HepG2 (cell line): Measurements from ENCODE around the gene SPIRE1. TPM values are rescaled to one million over a fixed set of nuclear protein-coding genes. Genes with fewer than 3 reads are reported as not detected.

Experiments
- ATAC-seq: fragments of 200-7000 bp; cut with Tn5 transposase; 3 replicates; pipeline ENCODE4 v1.9.1; 2020; ENCODE audit warnings: mild to moderate bottlenecking, moderate library complexity
- BruUV-seq: library from RNA; stranded (reverse); fragments of 400-500 nt; replicated peaks from 2 replicates; lab custom pipeline; 2021; lab: Mats Ljungman, UMichigan
- CTCF ChIA-PET: fragments of 300-600 bp; formaldehyde crosslinking; extraction: SDS; loops from one replicate; lab custom pipeline; 2021; ENCODE audit warnings: low total read pairs, inconsistent platforms, low intra/inter-chr PET ratio; lab: Yijun Ruan, JAX
- POLR2A ChIA-PET: fragments of 350-600 bp; sonication (Branson Sonifier 250); formaldehyde crosslinking; loops from one replicate; lab custom pipeline; 2020; ENCODE audit warnings: antibody characterized with exemption, inconsistent platforms; lab: Yijun Ruan, JAX
- DNase-seq: peaks from one replicate; pipeline ENCODE4 v3.0.0-alpha.2; 2015; ENCODE audit warnings: low spot score
- FAIRE-seq: peaks from 3 replicates; lab custom pipeline; 2011; peaks lifted over from hg19 to GRCh38; lab: Jason Lieb, UNC
- H2AFZ ChIP-seq: one replicate; pipeline ENCODE4 v1.6.1; 2011; ENCODE audit warnings: low read length, inconsistent platforms
- H3K27ac ChIP-seq: fragments of 300-600 bp; 3 replicates; pipeline ENCODE4 v1.8.0; 2011; ENCODE audit warnings: mixed run types, mild to moderate bottlenecking, mixed read lengths, low read length, inconsistent platforms; ENCODE audit not compliant: insufficient read depth; ENCODE audit errors: extremely low read length
- H3K27me3 ChIP-seq, 2 experiments: fragments of 200-600 bp in 1 of 2; 2 replicates in 1 of 2; 3 replicates in 1 of 2; pipeline versions ENCODE4 v1.6.0 to v1.8.0; 2011; ENCODE audit warnings: low read length in 2 of 2, mild to moderate bottlenecking in 2 of 2, moderate library complexity in 2 of 2, inconsistent platforms in 1 of 2; ENCODE audit not compliant: insufficient read depth in 2 of 2, control insufficient read depth in 1 of 2
- H3K36me3 ChIP-seq, 2 experiments: fragments of 200-600 bp in 1 of 2; replicated peaks in 1 of 2; 2 replicates in 1 of 2; 3 replicates in 1 of 2; pipeline versions ENCODE4 v1.5.1 to v1.8.0; 2011; ENCODE audit warnings: low read length in 2 of 2, inconsistent platforms in 1 of 2; ENCODE audit not compliant: insufficient read depth in 2 of 2, control insufficient read depth in 1 of 2
- H3K4me1 ChIP-seq: 2 replicates; pipeline ENCODE4 v1.5.1; 2012; ENCODE audit warnings: low read length, inconsistent platforms; ENCODE audit not compliant: insufficient read depth
- H3K4me2 ChIP-seq: 2 replicates; pipeline ENCODE4 v1.6.0; 2011; ENCODE audit warnings: low read depth, low read length, inconsistent platforms
- H3K4me3 ChIP-seq, 3 experiments: fragments of 200-600 bp in 1 of 3; sonication (generic), shearing (Covaris generic) in 1 of 3; replicated peaks in 1 of 3; 2 replicates each; pipeline ENCODE4 v1.5.1; 2011 to 2016; ENCODE audit warnings: low read length in 3 of 3, inconsistent platforms in 2 of 3, low read depth in 2 of 3, mild to moderate bottlenecking in 2 of 3, control low read depth in 1 of 3, mixed read lengths in 1 of 3; ENCODE audit not compliant: insufficient read depth in 1 of 3
- H3K79me2 ChIP-seq: one replicate; pipeline ENCODE4 v1.6.1; 2011; ENCODE audit warnings: low read length, inconsistent platforms; ENCODE audit not compliant: insufficient read depth
- H3K9ac ChIP-seq: 2 replicates; pipeline ENCODE4 v1.6.0; 2011; ENCODE audit warnings: mild to moderate bottlenecking, low read depth, low read length, inconsistent platforms; ENCODE audit not compliant: insufficient read depth
- H3K9me3 ChIP-seq: 2 replicates; pipeline ENCODE4 v1.5.1; 2012; ENCODE audit warnings: mild to moderate bottlenecking, low read length
- H4K20me1 ChIP-seq: 2 replicates; pipeline ENCODE4 v1.6.0; 2011; ENCODE audit warnings: inconsistent platforms, mild to moderate bottlenecking, low read length, moderate library complexity; ENCODE audit not compliant: insufficient read depth
- FOXK1 ChIP-seq: sonication (generic); formaldehyde crosslinking; IDR thresholded peaks from 2 replicates; pipeline ENCODE4 v1.4.0; 2020; ENCODE audit warnings: low read depth, missing genetic modification reagents, borderline replicate concordance
- KLF13 ChIP-seq: sonication (generic); formaldehyde crosslinking; IDR thresholded peaks from 2 replicates; pipeline ENCODE4 v1.4.0; 2020; ENCODE audit warnings: mild to moderate bottlenecking, missing genetic modification reagents
- PAF1 ChIP-seq: IDR thresholded peaks from 2 replicates; pipeline ENCODE4 v1.6.1; 2016; ENCODE audit warnings: missing genetic modification reagents, missing compliant biosample characterization
- RARA ChIP-seq: IDR thresholded peaks from 2 replicates; pipeline ENCODE4 v1.6.1; 2016; ENCODE audit warnings: missing genetic modification reagents, missing compliant biosample characterization
- RELA ChIP-seq: sonication (generic); formaldehyde crosslinking; IDR thresholded peaks from 2 replicates; pipeline ENCODE4 v1.4.0; 2020; ENCODE audit warnings: missing genetic modification reagents
- TAF15 ChIP-seq: fragments of 200-400 bp; formaldehyde crosslinking; IDR thresholded peaks from one replicate; pipeline ENCODE4 v1.6.1; 2018; ENCODE audit warnings: mild to moderate bottlenecking, low read depth, low read length; ENCODE audit not compliant: poor library complexity, severe bottlenecking
- XRCC5 ChIP-seq: fragments of 200-400 bp; formaldehyde crosslinking; optimal IDR thresholded peaks from 2 replicates; pipeline ENCODE3; 2017; ENCODE audit warnings: mild to moderate bottlenecking, low read length
- ZNF431 ChIP-seq: sonication (generic); formaldehyde crosslinking; IDR thresholded peaks from 2 replicates; pipeline ENCODE4 v1.9.0; 2022; ENCODE audit warnings: missing genetic modification reagents, low read depth, mild to moderate bottlenecking, borderline replicate concordance
- WGBS: methylation state at CpG from one replicate; pipeline ENCODE4 v1.1.6; 2017; ENCODE audit warnings: low lambda C conversion rate; 5-methylcytosine and 5-hydroxymethylcytosine counted together
- in situ Hi-C: cut with HindIII; loops from 2 replicates; pipeline ENCODE4 v1.10.0; 2017; ENCODE audit warnings: low pct_unique_long_range_greater_than_20kb; ENCODE audit not compliant: extremely low pct_ligation_motif_present
- intact Hi-C: fragments of 100-400 bp; cut with micrococcal nuclease; formaldehyde crosslinking; loops from one replicate; pipeline ENCODE4 v1.10.0; 2022; ENCODE audit not compliant: unreplicated experiment
- polyA plus RNA-seq, 8 experiments: library from polyadenylated mRNA; depleted of rRNA in 3 of 8; stranded (reverse) in 7 of 8; unstranded in 1 of 8; fragments of >200 nt; fragmentation: Illumina TruSeq in 4 of 8; extraction: Trizol in 4 of 8; gene quantifications; 2 replicates each; pipeline versions ENCODE4 v1.2.1 to v1.2.3, GENCODE V29; 2011 to 2016; ENCODE audit warnings: low read depth in 4 of 8, missing spikeins in 1 of 8, mixed read lengths in 1 of 8; ENCODE audit not compliant: insufficient read depth in 1 of 8
- total RNA-seq, 5 experiments: library from RNA; depleted of rRNA; stranded (reverse); fragments of >200 nt; fragmentation: Illumina TruSeq; extraction: Trizol; gene quantifications; 2 replicates each; pipeline ENCODE4 v1.2.3, GENCODE V29; 2016; ENCODE audit warnings: low read depth in 1 of 5
- TF ChIP-seq, protein P1 (sequence below): sonication (generic); formaldehyde crosslinking; IDR thresholded peaks from 2 replicates; pipeline ENCODE4 v1.8.0; 2022; ENCODE audit warnings: mild to moderate bottlenecking, missing genetic modification reagents, moderate library complexity
- TF ChIP-seq, protein P2 (sequence below): IDR thresholded peaks from 2 replicates; pipeline ENCODE4 v1.4.0; 2020; ENCODE audit warnings: mild to moderate bottlenecking, missing genetic modification reagents
- TF ChIP-seq, protein P3 (sequence below): sonication (generic); formaldehyde crosslinking; IDR thresholded peaks from 2 replicates; pipeline ENCODE4 v1.5.0; 2020; ENCODE audit warnings: missing genetic modification reagents

SPIRE1 gene
- total and polyA plus RNA-seq, 2 of the 13 experiments (the other 11 are each of a cell fraction or from before 2014, with no cell fraction given): 9.9 to 21.3 TPM

DNA sequence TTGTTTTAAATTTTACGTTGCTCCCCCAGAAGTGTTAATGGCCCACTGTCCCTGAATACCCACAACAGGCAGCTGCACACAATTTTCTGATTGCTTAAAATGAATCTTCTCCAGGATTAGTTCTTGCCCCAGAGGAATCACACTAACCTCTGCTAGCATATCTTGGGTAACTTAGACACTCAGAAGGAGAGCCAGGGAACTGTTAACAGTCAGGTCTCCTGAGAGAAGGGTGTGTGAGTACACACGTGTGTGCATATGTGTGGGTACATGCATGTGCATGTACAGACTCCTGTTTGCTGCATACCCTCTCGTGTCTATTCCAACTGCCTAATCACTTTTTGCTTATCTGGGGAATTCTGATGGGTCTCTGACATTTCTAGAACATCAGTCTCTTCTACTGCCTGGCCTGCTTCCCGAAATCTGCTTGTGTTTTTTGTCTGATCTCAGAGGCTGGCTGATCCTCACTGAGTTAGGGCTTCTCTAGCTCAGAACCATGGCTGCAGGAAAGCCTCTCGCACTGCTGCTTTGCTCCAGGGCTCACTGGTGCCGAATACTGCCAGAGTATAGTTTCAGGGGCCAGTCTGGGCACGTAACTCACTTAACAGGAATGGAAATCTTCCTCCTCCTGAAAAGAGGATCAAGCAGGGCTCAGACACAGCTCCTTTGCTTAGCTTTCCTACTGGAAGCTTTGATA is 187.4 kb downstream of the SPIRE1 start:
- H3K27me3 ChIP-seq: no peaks in the 10 kb centered on the region
- no peak overlapping the region for H3K4me2 ChIP-seq
- H3K4me1 ChIP-seq: no peaks in the 10 kb centered on the region
- in situ Hi-C loops: no loop called here
- H3K36me3 ChIP-seq: no peaks in the 10 kb centered on the region; a peak in 2 of 5 replicates
- TF ChIP-seq, protein P1, sequence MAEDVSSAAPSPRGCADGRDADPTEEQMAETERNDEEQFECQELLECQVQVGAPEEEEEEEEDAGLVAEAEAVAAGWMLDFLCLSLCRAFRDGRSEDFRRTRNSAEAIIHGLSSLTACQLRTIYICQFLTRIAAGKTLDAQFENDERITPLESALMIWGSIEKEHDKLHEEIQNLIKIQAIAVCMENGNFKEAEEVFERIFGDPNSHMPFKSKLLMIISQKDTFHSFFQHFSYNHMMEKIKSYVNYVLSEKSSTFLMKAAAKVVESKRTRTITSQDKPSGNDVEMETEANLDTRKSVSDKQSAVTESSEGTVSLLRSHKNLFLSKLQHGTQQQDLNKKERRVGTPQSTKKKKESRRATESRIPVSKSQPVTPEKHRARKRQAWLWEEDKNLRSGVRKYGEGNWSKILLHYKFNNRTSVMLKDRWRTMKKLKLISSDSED (CRISPR knock-in tag): no peak
- TF ChIP-seq XRCC5: no peak
- no peaks in the 10 kb centered on the region for H3K79me2 ChIP-seq
- no peak for FAIRE-seq
- CTCF ChIA-PET: no interaction called here
- WGBS: 95% methylated on average over 7 of the region's 7 CpGs
- H3K27ac ChIP-seq: no peak overlapping the region
- POLR2A ChIA-PET: no interaction called here
- H3K9me3 ChIP-seq: no peaks in the 10 kb centered on the region
- H3K4me3 ChIP-seq: no peak overlapping the region
- H4K20me1 ChIP-seq: no peaks in the 10 kb centered on the region
- no peak overlapping the region for H2AFZ ChIP-seq
- DNase-seq: no peak
- intact Hi-C loops: no loop called here
- BruUV-seq: no TSS peak
- no peak overlapping the region for H3K9ac ChIP-seq
- ATAC-seq: no peak

DNA sequence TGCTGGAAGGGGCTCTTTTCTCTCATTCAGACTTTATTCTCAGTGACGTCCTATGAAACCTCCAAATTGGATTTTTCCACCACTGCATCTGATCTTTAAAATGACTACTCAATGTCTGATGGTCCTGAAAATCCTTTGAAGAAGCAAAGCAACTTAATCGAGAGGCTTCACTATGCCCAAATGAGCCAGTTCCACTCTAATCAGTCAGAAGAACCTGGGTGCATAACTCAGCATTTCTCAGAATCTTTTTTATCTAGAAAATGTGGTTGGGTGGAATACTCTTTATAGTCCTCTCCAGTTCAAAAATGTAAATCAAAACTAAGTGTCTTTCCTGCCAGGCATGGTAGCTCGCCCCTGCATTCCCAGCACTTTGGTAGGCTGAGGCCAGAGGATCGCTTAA is 189.5 kb downstream of the SPIRE1 start:
- Histone ChIP-seq H3K4me3 (no peak overlapping the region), H2AFZ (no peak overlapping the region), H3K79me2 (no peaks in the 10 kb centered on the region), H3K27me3 (no peaks in the 10 kb centered on the region), H4K20me1 (no peaks in the 10 kb centered on the region), H3K4me1 (no peaks in the 10 kb centered on the region), H3K27ac (no peak overlapping the region), H3K9ac (no peak overlapping the region), H3K36me3 (peaks cover 0 to 3% of the 10 kb centered on the region in 2 experiments; a peak in 1 of 5 replicates), H3K9me3 (no peaks in the 10 kb centered on the region), H3K4me2 (no peak overlapping the region)
- no peak for DNase-seq
- ATAC-seq: no peak
- in situ Hi-C loops (no loop called here), intact Hi-C loops (no loop called here)
- BruUV-seq: no TSS peak
- WGBS: 91% methylated on average over 4 of the region's 4 CpGs
- no peak for FAIRE-seq
- POLR2A ChIA-PET: no interaction called here
- CTCF ChIA-PET: no interaction called here
- TF ChIP-seq RELA (CRISPR knock-in tag) (no peak), PAF1 (CRISPR knock-in tag) (no peak), KLF13 (no peak), RARA (CRISPR knock-in tag) (no peak), FOXK1 (CRISPR knock-in tag) (no peak), ZNF431 (CRISPR knock-in tag) (no peak), TAF15 (no peak)
- TF ChIP-seq, protein P2, sequence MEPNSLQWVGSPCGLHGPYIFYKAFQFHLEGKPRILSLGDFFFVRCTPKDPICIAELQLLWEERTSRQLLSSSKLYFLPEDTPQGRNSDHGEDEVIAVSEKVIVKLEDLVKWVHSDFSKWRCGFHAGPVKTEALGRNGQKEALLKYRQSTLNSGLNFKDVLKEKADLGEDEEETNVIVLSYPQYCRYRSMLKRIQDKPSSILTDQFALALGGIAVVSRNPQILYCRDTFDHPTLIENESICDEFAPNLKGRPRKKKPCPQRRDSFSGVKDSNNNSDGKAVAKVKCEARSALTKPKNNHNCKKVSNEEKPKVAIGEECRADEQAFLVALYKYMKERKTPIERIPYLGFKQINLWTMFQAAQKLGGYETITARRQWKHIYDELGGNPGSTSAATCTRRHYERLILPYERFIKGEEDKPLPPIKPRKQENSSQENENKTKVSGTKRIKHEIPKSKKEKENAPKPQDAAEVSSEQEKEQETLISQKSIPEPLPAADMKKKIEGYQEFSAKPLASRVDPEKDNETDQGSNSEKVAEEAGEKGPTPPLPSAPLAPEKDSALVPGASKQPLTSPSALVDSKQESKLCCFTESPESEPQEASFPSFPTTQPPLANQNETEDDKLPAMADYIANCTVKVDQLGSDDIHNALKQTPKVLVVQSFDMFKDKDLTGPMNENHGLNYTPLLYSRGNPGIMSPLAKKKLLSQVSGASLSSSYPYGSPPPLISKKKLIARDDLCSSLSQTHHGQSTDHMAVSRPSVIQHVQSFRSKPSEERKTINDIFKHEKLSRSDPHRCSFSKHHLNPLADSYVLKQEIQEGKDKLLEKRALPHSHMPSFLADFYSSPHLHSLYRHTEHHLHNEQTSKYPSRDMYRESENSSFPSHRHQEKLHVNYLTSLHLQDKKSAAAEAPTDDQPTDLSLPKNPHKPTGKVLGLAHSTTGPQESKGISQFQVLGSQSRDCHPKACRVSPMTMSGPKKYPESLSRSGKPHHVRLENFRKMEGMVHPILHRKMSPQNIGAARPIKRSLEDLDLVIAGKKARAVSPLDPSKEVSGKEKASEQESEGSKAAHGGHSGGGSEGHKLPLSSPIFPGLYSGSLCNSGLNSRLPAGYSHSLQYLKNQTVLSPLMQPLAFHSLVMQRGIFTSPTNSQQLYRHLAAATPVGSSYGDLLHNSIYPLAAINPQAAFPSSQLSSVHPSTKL (CRISPR knock-in tag): no peak
- TF ChIP-seq, protein P3, sequence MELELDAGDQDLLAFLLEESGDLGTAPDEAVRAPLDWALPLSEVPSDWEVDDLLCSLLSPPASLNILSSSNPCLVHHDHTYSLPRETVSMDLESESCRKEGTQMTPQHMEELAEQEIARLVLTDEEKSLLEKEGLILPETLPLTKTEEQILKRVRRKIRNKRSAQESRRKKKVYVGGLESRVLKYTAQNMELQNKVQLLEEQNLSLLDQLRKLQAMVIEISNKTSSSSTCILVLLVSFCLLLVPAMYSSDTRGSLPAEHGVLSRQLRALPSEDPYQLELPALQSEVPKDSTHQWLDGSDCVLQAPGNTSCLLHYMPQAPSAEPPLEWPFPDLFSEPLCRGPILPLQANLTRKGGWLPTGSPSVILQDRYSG (CRISPR knock-in tag): no peak
